ENCODE measurements around the gene MEN1. TPM values are rescaled to one million over a fixed set of nuclear protein-coding genes. Genes with fewer than 3 reads are reported as not detected.

The MEN1 gene
- total and polyA plus RNA-seq, 9 of the 15 experiments (the other 6 are each of a cell fraction or from before 2014, with no cell fraction given) = 3.4 to 57.2 (median 19.3) TPM

- TF ChIP-seq MYC (IDR thresholded peaks at IDR 0.05; ENCODE audit: low read depth, low read length) (peak; percentile 32; the same call in 1 of the 2 replicates), MYC (CRISPR knock-in tag; IDR thresholded peaks at IDR 0.05; ENCODE audit: borderline replicate concordance, low read depth) (no peak), ZNF589 (CRISPR knock-in tag; IDR thresholded peaks at IDR 0.05; ENCODE audit: low read depth) (no peak), RBFOX2 (IDR thresholded peaks at IDR 0.05; ENCODE audit: low read depth, low read length) (peak; percentile 89), FUS (optimal IDR thresholded peaks at IDR 0.05; ENCODE audit: low read depth, low read length) (no peak), GATA2 (CRISPR knock-in tag; IDR thresholded peaks at IDR 0.05) (no peak), KAT7 (CRISPR knock-in tag; IDR thresholded peaks at IDR 0.05; ENCODE audit: borderline replicate concordance) (0 out of 2 replicates have a peak, but pooled peaks have one; percentile 92), PHF8 (IDR thresholded peaks at IDR 0.05; ENCODE audit: borderline replicate concordance, low read length) (peak; percentile 79; the same call in 1 of the 2 replicates), FIP1L1 (IDR thresholded peaks at IDR 0.05; ENCODE audit: low read depth, low read length, poor library complexity, severe bottlenecking) (peak; percentile 36), HLTF (IDR thresholded peaks at IDR 0.05) (no peak), ZNF766 (CRISPR knock-in tag; conservative IDR thresholded peaks at IDR 0.05) (peak; percentile 41; the same call in 1 of the 2 replicates), POLR2AphosphoS2 (IDR thresholded peaks at IDR 0.05; ENCODE audit: low read length) (no peak), NFIC (IDR thresholded peaks at IDR 0.05) (peak; percentile 22; the same call in 1 of the 2 replicates), PRPF4 (IDR thresholded peaks at IDR 0.05; ENCODE audit: insufficient read depth, low read depth, low read length, poor library complexity, severe bottlenecking) (peak; percentile 76), NCOA4 (IDR thresholded peaks at IDR 0.05; ENCODE audit: partially characterized antibody) (no peak), KDM5B (IDR thresholded peaks at IDR 0.05; ENCODE audit: insufficient replicate concordance, low read depth, low read length) (peak; percentile 68), TGIF2 (CRISPR knock-in tag; IDR thresholded peaks at IDR 0.05) (peak; percentile 51; the same call in 1 of the 2 replicates)
- TF ChIP-seq, protein P1, sequence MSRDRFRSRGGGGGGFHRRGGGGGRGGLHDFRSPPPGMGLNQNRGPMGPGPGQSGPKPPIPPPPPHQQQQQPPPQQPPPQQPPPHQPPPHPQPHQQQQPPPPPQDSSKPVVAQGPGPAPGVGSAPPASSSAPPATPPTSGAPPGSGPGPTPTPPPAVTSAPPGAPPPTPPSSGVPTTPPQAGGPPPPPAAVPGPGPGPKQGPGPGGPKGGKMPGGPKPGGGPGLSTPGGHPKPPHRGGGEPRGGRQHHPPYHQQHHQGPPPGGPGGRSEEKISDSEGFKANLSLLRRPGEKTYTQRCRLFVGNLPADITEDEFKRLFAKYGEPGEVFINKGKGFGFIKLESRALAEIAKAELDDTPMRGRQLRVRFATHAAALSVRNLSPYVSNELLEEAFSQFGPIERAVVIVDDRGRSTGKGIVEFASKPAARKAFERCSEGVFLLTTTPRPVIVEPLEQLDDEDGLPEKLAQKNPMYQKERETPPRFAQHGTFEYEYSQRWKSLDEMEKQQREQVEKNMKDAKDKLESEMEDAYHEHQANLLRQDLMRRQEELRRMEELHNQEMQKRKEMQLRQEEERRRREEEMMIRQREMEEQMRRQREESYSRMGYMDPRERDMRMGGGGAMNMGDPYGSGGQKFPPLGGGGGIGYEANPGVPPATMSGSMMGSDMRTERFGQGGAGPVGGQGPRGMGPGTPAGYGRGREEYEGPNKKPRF (IDR thresholded peaks at IDR 0.05; ENCODE audit: low read depth, low read length) = no peak
- TF ChIP-seq, protein P2, sequence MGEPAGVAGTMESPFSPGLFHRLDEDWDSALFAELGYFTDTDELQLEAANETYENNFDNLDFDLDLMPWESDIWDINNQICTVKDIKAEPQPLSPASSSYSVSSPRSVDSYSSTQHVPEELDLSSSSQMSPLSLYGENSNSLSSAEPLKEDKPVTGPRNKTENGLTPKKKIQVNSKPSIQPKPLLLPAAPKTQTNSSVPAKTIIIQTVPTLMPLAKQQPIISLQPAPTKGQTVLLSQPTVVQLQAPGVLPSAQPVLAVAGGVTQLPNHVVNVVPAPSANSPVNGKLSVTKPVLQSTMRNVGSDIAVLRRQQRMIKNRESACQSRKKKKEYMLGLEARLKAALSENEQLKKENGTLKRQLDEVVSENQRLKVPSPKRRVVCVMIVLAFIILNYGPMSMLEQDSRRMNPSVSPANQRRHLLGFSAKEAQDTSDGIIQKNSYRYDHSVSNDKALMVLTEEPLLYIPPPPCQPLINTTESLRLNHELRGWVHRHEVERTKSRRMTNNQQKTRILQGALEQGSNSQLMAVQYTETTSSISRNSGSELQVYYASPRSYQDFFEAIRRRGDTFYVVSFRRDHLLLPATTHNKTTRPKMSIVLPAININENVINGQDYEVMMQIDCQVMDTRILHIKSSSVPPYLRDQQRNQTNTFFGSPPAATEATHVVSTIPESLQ (CRISPR knock-in tag; IDR thresholded peaks at IDR 0.05) = no peak
- TF ChIP-seq, protein P3, sequence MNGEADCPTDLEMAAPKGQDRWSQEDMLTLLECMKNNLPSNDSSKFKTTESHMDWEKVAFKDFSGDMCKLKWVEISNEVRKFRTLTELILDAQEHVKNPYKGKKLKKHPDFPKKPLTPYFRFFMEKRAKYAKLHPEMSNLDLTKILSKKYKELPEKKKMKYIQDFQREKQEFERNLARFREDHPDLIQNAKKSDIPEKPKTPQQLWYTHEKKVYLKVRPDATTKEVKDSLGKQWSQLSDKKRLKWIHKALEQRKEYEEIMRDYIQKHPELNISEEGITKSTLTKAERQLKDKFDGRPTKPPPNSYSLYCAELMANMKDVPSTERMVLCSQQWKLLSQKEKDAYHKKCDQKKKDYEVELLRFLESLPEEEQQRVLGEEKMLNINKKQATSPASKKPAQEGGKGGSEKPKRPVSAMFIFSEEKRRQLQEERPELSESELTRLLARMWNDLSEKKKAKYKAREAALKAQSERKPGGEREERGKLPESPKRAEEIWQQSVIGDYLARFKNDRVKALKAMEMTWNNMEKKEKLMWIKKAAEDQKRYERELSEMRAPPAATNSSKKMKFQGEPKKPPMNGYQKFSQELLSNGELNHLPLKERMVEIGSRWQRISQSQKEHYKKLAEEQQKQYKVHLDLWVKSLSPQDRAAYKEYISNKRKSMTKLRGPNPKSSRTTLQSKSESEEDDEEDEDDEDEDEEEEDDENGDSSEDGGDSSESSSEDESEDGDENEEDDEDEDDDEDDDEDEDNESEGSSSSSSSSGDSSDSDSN (IDR thresholded peaks at IDR 0.05; ENCODE audit: borderline replicate concordance in 1 of 2, low read depth in 2 of 2, low read length in 2 of 2) = no peak
- TF ChIP-seq, protein P4, sequence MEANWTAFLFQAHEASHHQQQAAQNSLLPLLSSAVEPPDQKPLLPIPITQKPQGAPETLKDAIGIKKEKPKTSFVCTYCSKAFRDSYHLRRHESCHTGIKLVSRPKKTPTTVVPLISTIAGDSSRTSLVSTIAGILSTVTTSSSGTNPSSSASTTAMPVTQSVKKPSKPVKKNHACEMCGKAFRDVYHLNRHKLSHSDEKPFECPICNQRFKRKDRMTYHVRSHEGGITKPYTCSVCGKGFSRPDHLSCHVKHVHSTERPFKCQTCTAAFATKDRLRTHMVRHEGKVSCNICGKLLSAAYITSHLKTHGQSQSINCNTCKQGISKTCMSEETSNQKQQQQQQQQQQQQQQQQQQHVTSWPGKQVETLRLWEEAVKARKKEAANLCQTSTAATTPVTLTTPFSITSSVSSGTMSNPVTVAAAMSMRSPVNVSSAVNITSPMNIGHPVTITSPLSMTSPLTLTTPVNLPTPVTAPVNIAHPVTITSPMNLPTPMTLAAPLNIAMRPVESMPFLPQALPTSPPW (CRISPR knock-in tag; IDR thresholded peaks at IDR 0.05) = peak; percentile 71; the same call in 1 of the 2 replicates
These were observed 32.2 kb downstream of the MEN1 start (continued) for GRCh38 chr11:64778223-64778472.
